MCF 10A (cell line): ENCODE data around the gene ING2. TPM values are rescaled to one million over a fixed set of nuclear protein-coding genes. Genes with fewer than 3 reads are reported as not detected.

ENCODE experiments used
- BruUV-seq: library from RNA; stranded (reverse); fragments of 400-500 nt; replicated peaks from 2 replicates; lab custom pipeline; 2021; lab: Mats Ljungman, UMichigan
- CTCF ChIA-PET: fragments of 300-600 bp; sonication (Branson Sonifier 250); formaldehyde crosslinking; extraction: SDS; loops from one replicate; lab custom pipeline; 2021; ENCODE audit warnings: antibody characterized with exemption, inconsistent platforms; lab: Yijun Ruan, JAX
- POLR2A ChIA-PET: fragments of 300-600, 350-650 bp; sonication (Branson Sonifier 250); formaldehyde crosslinking; extraction: SDS; loops from one replicate; lab custom pipeline; 2020; ENCODE audit warnings: antibody characterized with exemption, inconsistent platforms; lab: Yijun Ruan, JAX
- DNase-seq: peaks from one replicate; pipeline ENCODE4 v3.0.0-alpha.2; 2018; ENCODE audit not compliant: unreplicated experiment
- H3K27ac Mint-ChIP-seq: one replicate; pipeline ENCODE4 v1.8.0; 2022; ENCODE audit warnings: mild to moderate bottlenecking, low read depth, mixed read lengths; ENCODE audit not compliant: unreplicated experiment
- H3K27me3 Mint-ChIP-seq: one replicate; pipeline ENCODE4 v1.8.0; 2022; ENCODE audit warnings: mixed read lengths; ENCODE audit not compliant: insufficient read depth, unreplicated experiment
- H3K36me3 Mint-ChIP-seq: one replicate; pipeline ENCODE4 v1.8.0; 2022; ENCODE audit warnings: mild to moderate bottlenecking, moderate library complexity, mixed read lengths; ENCODE audit not compliant: insufficient read depth, unreplicated experiment
- H3K4me1 Mint-ChIP-seq: one replicate; pipeline ENCODE4 v1.8.0; 2022; ENCODE audit warnings: mixed read lengths; ENCODE audit not compliant: insufficient read depth, unreplicated experiment
- H3K4me3 Mint-ChIP-seq: one replicate; pipeline ENCODE4 v1.8.0; 2022; ENCODE audit warnings: mild to moderate bottlenecking, moderate library complexity, mixed read lengths; ENCODE audit not compliant: unreplicated experiment
- H3K9me3 Mint-ChIP-seq: one replicate; pipeline ENCODE4 v1.8.0; 2022; ENCODE audit warnings: mixed read lengths; ENCODE audit not compliant: unreplicated experiment
- intact Hi-C: fragments of 100-400 bp; cut with micrococcal nuclease; formaldehyde crosslinking; loops from 2 replicates; pipeline ENCODE4 v1.14.1; 2022
- total RNA-seq: library from RNA; stranded (reverse); gene quantifications from 2 replicates; pipeline ENCODE4 v1.2.3, GENCODE V29; 2022
- TF ChIP-seq, protein P1 (sequence below): fragments of 200-600 bp; IDR thresholded peaks from one replicate; pipeline ENCODE4 v1.8.0; 2022; ENCODE audit warnings: antibody characterized with exemption, mild to moderate bottlenecking; ENCODE audit not compliant: unreplicated experiment

The ING2 gene
- total RNA-seq, 1 experiment from 2014 or later, result 10.5 TPM

DNA sequence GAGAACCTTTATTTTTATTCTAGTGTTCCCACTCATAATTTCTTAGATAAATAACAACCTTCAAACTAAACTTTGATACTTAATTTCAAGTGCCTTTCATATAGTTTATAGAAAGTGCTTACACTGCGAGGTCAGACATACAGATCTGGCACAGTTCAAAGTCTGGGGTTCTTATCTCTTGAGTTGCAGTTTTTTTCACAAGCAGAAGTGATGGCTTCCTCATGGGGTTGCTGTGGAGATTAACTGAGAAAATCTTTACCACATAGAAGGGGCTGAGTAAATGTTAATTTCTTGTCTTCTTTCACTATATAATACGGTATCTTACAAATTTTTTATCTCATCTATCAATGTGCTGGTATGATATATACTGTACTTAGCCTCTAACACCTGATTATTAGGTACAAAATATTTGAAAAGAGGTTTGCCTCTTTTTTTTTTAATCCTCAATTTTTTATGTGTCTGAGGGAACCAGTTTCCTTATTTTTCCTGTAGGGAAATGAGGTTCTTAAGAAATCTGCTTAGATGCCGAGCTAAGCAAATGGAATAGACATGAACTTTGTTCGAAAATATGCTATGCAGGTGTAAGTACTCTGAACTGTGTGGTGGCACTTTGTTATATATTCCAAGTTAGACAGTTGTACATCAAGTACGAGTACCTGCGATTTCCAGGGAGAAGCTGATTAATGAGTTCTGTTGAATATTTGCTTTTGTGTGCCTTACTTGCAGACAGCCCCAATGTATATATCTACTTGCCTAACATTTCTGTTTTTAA, 3.3 kb downstream of the ING2 start:
- CTCF ChIA-PET, result interaction anchor here (0.8 to 1.0 kb wide), 3 partner anchors 68 to 107 kb away, joined by 3 read pairs; no protein-coding TSS in a partner anchor
- intact Hi-C loops, result no loop called here
- no peak overlapping the region for H3K4me3 Mint-ChIP-seq
- no peaks in the 10 kb centered on the region for H3K27me3 Mint-ChIP-seq
- H3K4me1 Mint-ChIP-seq, result peaks cover under 1% of the 10 kb centered on the region
- peaks cover 21% of the 10 kb centered on the region for H3K36me3 Mint-ChIP-seq
- H3K27ac Mint-ChIP-seq, result no peak overlapping the region
- TF ChIP-seq, protein P1, sequence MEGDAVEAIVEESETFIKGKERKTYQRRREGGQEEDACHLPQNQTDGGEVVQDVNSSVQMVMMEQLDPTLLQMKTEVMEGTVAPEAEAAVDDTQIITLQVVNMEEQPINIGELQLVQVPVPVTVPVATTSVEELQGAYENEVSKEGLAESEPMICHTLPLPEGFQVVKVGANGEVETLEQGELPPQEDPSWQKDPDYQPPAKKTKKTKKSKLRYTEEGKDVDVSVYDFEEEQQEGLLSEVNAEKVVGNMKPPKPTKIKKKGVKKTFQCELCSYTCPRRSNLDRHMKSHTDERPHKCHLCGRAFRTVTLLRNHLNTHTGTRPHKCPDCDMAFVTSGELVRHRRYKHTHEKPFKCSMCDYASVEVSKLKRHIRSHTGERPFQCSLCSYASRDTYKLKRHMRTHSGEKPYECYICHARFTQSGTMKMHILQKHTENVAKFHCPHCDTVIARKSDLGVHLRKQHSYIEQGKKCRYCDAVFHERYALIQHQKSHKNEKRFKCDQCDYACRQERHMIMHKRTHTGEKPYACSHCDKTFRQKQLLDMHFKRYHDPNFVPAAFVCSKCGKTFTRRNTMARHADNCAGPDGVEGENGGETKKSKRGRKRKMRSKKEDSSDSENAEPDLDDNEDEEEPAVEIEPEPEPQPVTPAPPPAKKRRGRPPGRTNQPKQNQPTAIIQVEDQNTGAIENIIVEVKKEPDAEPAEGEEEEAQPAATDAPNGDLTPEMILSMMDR, result no peak
- DNase-seq, result no peak
- no TSS peak for BruUV-seq
- H3K9me3 Mint-ChIP-seq, result no peaks in the 10 kb centered on the region
- POLR2A ChIA-PET, result interaction anchor here (0.7 to 1.9 kb wide), 9 partner anchors 15 to 152 kb away, joined by 3 to 10 read pairs (median 4); partner anchors contain the start of genes CDKN2AIP, RWDD4 and TRAPPC11

DNA sequence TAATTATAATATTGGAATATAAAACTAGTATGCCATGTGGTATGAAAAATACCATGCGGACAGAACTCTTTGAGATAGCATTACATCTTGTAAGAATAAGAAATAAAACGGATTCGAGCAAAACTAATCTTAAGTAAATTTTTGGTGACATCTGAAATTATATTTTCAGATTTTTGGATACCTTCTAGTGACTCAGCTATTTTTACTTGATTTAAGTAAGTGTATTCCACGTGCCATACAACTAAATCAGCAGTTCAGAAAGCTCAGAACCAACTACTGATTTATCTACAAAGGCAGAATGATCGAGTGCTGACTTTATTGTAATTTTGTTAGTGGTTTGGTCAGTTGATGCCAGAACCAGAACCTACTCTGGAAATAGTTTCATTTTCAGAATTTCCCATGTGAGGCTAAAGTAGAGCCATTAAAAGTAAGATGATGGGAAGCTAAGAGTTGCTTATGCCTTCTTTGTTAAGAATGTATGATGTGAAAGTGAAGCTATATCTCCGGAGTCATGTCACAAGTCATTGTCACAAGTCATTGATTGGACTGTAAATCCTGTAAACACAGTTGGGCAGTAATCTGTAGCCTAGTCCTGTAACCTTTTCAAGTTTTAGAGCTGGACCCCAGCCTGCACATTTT, 4.0 kb downstream of the ING2 start:
- no peak for DNase-seq
- TF ChIP-seq, protein P1, result no peak
- H3K9me3 Mint-ChIP-seq, result no peaks in the 10 kb centered on the region
- BruUV-seq, result no TSS peak
- H3K27me3 Mint-ChIP-seq, result no peaks in the 10 kb centered on the region
- H3K36me3 Mint-ChIP-seq, result peaks cover 21% of the 10 kb centered on the region
- H3K27ac Mint-ChIP-seq, result no peak overlapping the region
- CTCF ChIA-PET, result interaction anchor here (0.6 to 0.9 kb wide), 2 partner anchors 107 to 123 kb away, joined by 3 read pairs; no protein-coding TSS in a partner anchor
- intact Hi-C loops, result no loop called here
- POLR2A ChIA-PET, result interaction anchor here (0.7 to 1.9 kb wide), 6 partner anchors 16 to 128 kb away, joined by 3 to 7 read pairs (median 4); no protein-coding TSS in a partner anchor
- H3K4me3 Mint-ChIP-seq, result no peak overlapping the region
- H3K4me1 Mint-ChIP-seq, result no peaks in the 10 kb centered on the region

DNA sequence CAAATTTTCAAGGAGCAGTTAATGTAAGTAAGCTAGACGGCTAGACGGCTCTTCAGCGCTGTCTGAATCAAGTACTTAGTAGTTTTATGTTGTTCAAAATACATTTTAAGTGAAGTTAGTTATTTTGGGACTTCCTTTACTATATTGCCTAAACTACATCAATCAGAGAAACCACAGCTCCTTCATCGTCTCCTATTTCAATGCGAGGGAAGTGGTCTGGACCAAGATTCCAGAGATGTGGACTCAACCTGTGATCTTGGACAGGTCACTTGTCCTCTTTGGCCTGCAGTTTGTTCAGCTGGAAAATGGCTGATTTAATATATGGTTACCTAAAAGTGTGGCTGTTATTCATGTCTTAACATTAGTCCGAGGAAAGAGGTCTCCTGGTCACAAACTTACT, 10.6 kb downstream of the ING2 start:
- Mint-ChIP-seq H3K27me3 (no peaks in the 10 kb centered on the region), H3K4me3 (no peak overlapping the region), H3K36me3 (peaks cover 17% of the 10 kb centered on the region), H3K4me1 (no peaks in the 10 kb centered on the region), H3K27ac (no peak overlapping the region), H3K9me3 (no peaks in the 10 kb centered on the region)
- intact Hi-C loops, result no loop called here
- ChIA-PET POLR2A (interaction anchor here (0.6 to 1.3 kb wide), 3 partner anchors 10 to 160 kb away, joined by 3 to 5 read pairs (median 3); partner anchors contain the start of gene ING2), CTCF (interaction anchor here (0.7 to 1.3 kb wide), 2 partner anchors 37 to 85 kb away, joined by 3 to 5 read pairs; no protein-coding TSS in a partner anchor)
- DNase-seq, result no peak
- BruUV-seq, result no TSS peak
- TF ChIP-seq, protein P1, result no peak

DNA sequence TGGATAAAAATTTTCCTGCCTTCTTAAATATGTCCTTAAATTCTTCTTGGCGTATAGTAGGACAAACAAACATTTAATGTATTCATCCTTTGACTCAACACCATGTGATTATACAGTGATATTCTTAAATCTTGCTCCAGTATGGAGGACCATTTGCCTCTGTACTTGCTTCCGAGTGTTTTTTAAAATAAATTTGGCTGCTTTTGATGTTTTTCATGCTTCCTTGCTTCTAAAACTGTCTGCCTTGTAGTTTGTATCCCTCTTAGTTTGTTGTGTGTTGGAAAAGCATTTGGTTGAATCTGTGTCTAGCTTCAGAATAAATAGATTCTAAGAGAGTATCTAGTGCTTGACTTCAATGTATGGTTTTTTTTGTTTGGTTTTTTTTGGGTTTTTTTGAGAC, 12.3 kb downstream of the ING2 start:
- Mint-ChIP-seq H3K9me3 (no peaks in the 10 kb centered on the region), H3K4me1 (no peaks in the 10 kb centered on the region), H3K27me3 (no peaks in the 10 kb centered on the region), H3K4me3 (no peak overlapping the region), H3K27ac (no peak overlapping the region), H3K36me3 (no peaks in the 10 kb centered on the region)
- ChIA-PET CTCF (no interaction called here), POLR2A (no interaction called here)
- TF ChIP-seq, protein P1, result no peak
- DNase-seq, result no peak
- no TSS peak for BruUV-seq
- intact Hi-C loops, result no loop called here
